HCT116 (cell line): ENCODE results near the gene ARHGAP29. TPM values are rescaled to one million over a fixed set of nuclear protein-coding genes. Genes with fewer than 3 reads are reported as not detected.

Experiments
- ATAC-seq: fragments of 200-7000 bp; cut with Tn5 transposase; 2 replicates; pipeline ENCODE4 v1.9.1; 2020; ENCODE audit warnings: mild to moderate bottlenecking, moderate library complexity
- BruUV-seq: library from RNA; stranded (reverse); fragments of 400-500 nt; replicated peaks from 2 replicates; lab custom pipeline; 2021; lab: Mats Ljungman, UMichigan
- CTCF ChIA-PET: fragments of 300-600 bp; sonication (Branson Sonifier 250); formaldehyde crosslinking; loops from one replicate; lab custom pipeline; 2021; ENCODE audit warnings: antibody characterized with exemption; lab: Charles Lee
- POLR2A ChIA-PET: fragments of 300-600, 350-600 bp; sonication (Branson Sonifier 250); formaldehyde crosslinking; loops from one replicate; lab custom pipeline; 2021; ENCODE audit warnings: antibody characterized with exemption; lab: Charles Lee
- RAD21 ChIA-PET, 2 experiments: fragments of 300-600 bp; sonication (Branson Sonifier 250); formaldehyde crosslinking; loops; one replicate each; lab custom pipeline; 2023; ENCODE audit warnings: low total read pairs in 2 of 2; ENCODE audit not compliant: uncharacterized antibody in 2 of 2, unreplicated experiment in 2 of 2, low non-redundant PET in 1 of 2; lab: Charles Lee
- DNase-seq: peaks from one replicate; pipeline ENCODE4 v3.0.0-alpha.2; 2010; ENCODE audit warnings: low read depth, low spot score
- H2AFZ ChIP-seq: fragments of 200-600 bp; shearing (Covaris generic), sonication (generic); 2 replicates; pipeline ENCODE4 v1.6.1; 2017; ENCODE audit warnings: low read depth, mixed run types, mixed read lengths, antibody characterized with exemption, low read length; ENCODE audit not compliant: poor library complexity, severe bottlenecking
- H3K27ac ChIP-seq: 2 replicates; pipeline ENCODE4 v1.5.1; 2012; ENCODE audit warnings: low read depth, low read length
- H3K27me3 ChIP-seq: fragments of 200-600 bp; sonication (generic); 2 replicates; pipeline ENCODE4 v1.6.1; 2016; ENCODE audit warnings: mixed run types, low read length, mixed read lengths; ENCODE audit not compliant: insufficient read depth
- H3K36me3 ChIP-seq, 2 experiments: fragments of 200-500 bp in 1 of 2; fragments of 200-600 bp in 1 of 2; sonication (Bioruptor generic) in 1 of 2; sonication (generic) in 1 of 2; 2 replicates each; pipeline versions ENCODE4 v1.5.1 to v1.6.1; 2014 to 2016; ENCODE audit warnings: low read length in 2 of 2, inconsistent platforms in 1 of 2, mixed read lengths in 1 of 2, mixed run types in 1 of 2; ENCODE audit not compliant: insufficient read depth in 2 of 2, control insufficient read depth in 1 of 2
- H3K4me1 ChIP-seq, 2 experiments: fragments of 200-600 bp in 1 of 2; sonication (generic) in 1 of 2; 2 replicates each; pipeline versions ENCODE4 v1.5.1 to v1.6.1; 2012 to 2017; ENCODE audit warnings: low read length in 2 of 2, inconsistent platforms in 1 of 2, mild to moderate bottlenecking in 1 of 2, mixed read lengths in 1 of 2, mixed run types in 1 of 2, moderate library complexity in 1 of 2; ENCODE audit not compliant: insufficient read depth in 2 of 2, control insufficient read depth in 1 of 2
- H3K4me2 ChIP-seq: fragments of 200-600 bp; sonication (generic); 2 replicates; pipeline ENCODE4 v1.6.1; 2017; ENCODE audit warnings: mixed run types, low read length, mixed read lengths
- H3K4me3 ChIP-seq, 2 experiments: fragments of 200-600 bp in 1 of 2; sonication (generic) in 1 of 2; replicated peaks in 1 of 2; 2 replicates each; pipeline ENCODE4 v1.5.1; 2011 to 2016; ENCODE audit warnings: low read length in 2 of 2, control low read depth in 1 of 2, low read depth in 1 of 2, mild to moderate bottlenecking in 1 of 2, mixed read lengths in 1 of 2, mixed run types in 1 of 2
- H3K79me2 ChIP-seq: fragments of 200-600 bp; sonication (generic); 2 replicates; pipeline ENCODE4 v1.6.1; 2017; ENCODE audit warnings: mild to moderate bottlenecking, mixed run types, low read length, moderate library complexity, mixed read lengths; ENCODE audit not compliant: insufficient read depth
- H3K9ac ChIP-seq: fragments of 200-600 bp; sonication (generic); 2 replicates; pipeline ENCODE4 v1.6.1; 2016; ENCODE audit warnings: low read length, mixed read lengths
- H3K9me2 ChIP-seq: fragments of 200-600 bp; sonication (generic), shearing (Covaris generic); 2 replicates; pipeline ENCODE4 v1.6.1; 2017; ENCODE audit warnings: mixed run types, mild to moderate bottlenecking, moderate library complexity; ENCODE audit not compliant: insufficient read depth
- H3K9me3 ChIP-seq, 2 experiments: fragments of 200-500 bp in 1 of 2; fragments of 200-600 bp in 1 of 2; sonication (Bioruptor generic) in 1 of 2; sonication (generic) in 1 of 2; 2 replicates each; pipeline ENCODE4 v1.6.1; 2014 to 2017; ENCODE audit warnings: low read length in 2 of 2, mixed read lengths in 2 of 2, inconsistent platforms in 1 of 2, low read depth in 1 of 2, mild to moderate bottlenecking in 1 of 2, mixed run types in 1 of 2, moderate library complexity in 1 of 2; ENCODE audit not compliant: control insufficient read depth in 1 of 2, insufficient read depth in 1 of 2
- H4K20me1 ChIP-seq: fragments of 200-600 bp; sonication (generic), shearing (Covaris generic); 2 replicates; pipeline ENCODE4 v1.6.1; 2017; ENCODE audit warnings: mixed run types, mild to moderate bottlenecking, moderate library complexity; ENCODE audit not compliant: insufficient read depth
- CBX3 ChIP-seq: IDR thresholded peaks from 2 replicates; pipeline ENCODE4 v1.6.1; 2012; ENCODE audit warnings: low read depth
- CEBPB ChIP-seq: IDR thresholded peaks from 2 replicates; pipeline ENCODE4 v1.6.1; 2012; ENCODE audit warnings: low read depth
- EZH2phosphoT487 ChIP-seq: fragments of 200-600 bp; IDR thresholded peaks from 2 replicates; pipeline ENCODE4 v1.6.1; 2018; ENCODE audit warnings: antibody characterized with exemption, borderline replicate concordance
- FOSL1 ChIP-seq: IDR thresholded peaks from 2 replicates; pipeline ENCODE4 v1.6.1; 2012; ENCODE audit warnings: low read depth
- JUND ChIP-seq: IDR thresholded peaks from 2 replicates; pipeline ENCODE4 v1.6.1; 2012
- POLR2AphosphoS5 ChIP-seq: IDR thresholded peaks from 2 replicates; pipeline ENCODE4 v1.6.1; 2011; ENCODE audit warnings: mild to moderate bottlenecking, low read depth, low read length, moderate library complexity
- SIN3A ChIP-seq: IDR thresholded peaks from 2 replicates; pipeline ENCODE4 v1.6.1; 2012; ENCODE audit warnings: low read depth
- YY1 ChIP-seq: IDR thresholded peaks from 2 replicates; pipeline ENCODE4 v1.6.1; 2011; ENCODE audit warnings: low read length, low read depth, moderate library complexity, mild to moderate bottlenecking; ENCODE audit not compliant: insufficient replicate concordance; ENCODE audit errors: extremely low read depth
- intact Hi-C: fragments of 100-400 bp; cut with micrococcal nuclease; formaldehyde crosslinking; loops from 2 replicates; pipeline ENCODE4 v1.10.0; 2022
- total RNA-seq: library from RNA; stranded (reverse); gene quantifications from one replicate; pipeline ENCODE4 v1.2.1, GENCODE V29; 2021; ENCODE audit not compliant: unreplicated experiment
- TF ChIP-seq, protein P1 (sequence below): IDR thresholded peaks from 2 replicates; pipeline ENCODE4 v1.6.1; 2012
- TF ChIP-seq, protein P2 (sequence below), 3 experiments: fragments of 200-600 bp in 1 of 3; sonication (generic) in 1 of 3; IDR thresholded peaks in 2 of 3; conservative IDR thresholded peaks in 1 of 3; 2 replicates each; pipeline ENCODE4 v1.5.1; 2012 to 2017; ENCODE audit warnings: low read depth in 2 of 3, low read length in 2 of 3, antibody characterized with exemption in 1 of 3, borderline replicate concordance in 1 of 3, control low read depth in 1 of 3, mild to moderate bottlenecking in 1 of 3, mixed read lengths in 1 of 3, mixed run types in 1 of 3, moderate library complexity in 1 of 3; ENCODE audit not compliant: insufficient read depth in 1 of 3
- TF ChIP-seq, protein P3 (sequence below): IDR thresholded peaks from 2 replicates; pipeline ENCODE4 v1.6.1; 2012
- TF ChIP-seq, protein P4 (sequence below): IDR thresholded peaks from 2 replicates; pipeline ENCODE4 v1.6.1; 2011; ENCODE audit warnings: mild to moderate bottlenecking, low read length, moderate library complexity; ENCODE audit not compliant: insufficient replicate concordance; ENCODE audit errors: extremely low read depth

ARHGAP29 gene
- total RNA-seq, 1 experiment from 2014 or later: 128 TPM

DNA sequence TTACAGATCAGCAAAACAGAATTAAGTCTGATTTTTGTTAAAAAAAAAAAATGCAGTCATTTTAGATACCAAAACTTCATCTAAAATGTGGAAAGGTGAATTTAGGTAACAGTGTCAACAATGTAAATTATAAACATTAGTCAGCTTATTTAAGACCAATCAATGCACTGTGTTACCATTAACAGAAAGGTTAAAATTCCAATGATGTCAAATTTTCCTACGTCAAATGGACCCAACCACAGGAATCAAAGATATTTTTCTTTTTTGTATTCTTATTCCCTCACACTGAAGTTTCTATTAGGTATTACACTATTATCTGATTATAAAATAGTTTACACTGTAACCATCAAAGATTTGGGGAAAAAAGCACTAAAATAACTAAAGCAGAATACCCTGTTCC, 6.5 kb downstream of the ARHGAP29 start:
- Histone ChIP-seq H2AFZ (no peak overlapping the region), H3K4me2 (no peak overlapping the region), H3K27me3 (no peaks in the 10 kb centered on the region), H3K9ac (no peak overlapping the region), H3K4me3 (no peak overlapping the region), H3K9me3 (no peaks in the 10 kb centered on the region), H3K4me1 (peaks cover 44 to 76% of the 10 kb centered on the region in 2 experiments), H3K27ac (peak overlapping the region; percentile 14; the same call in 1 of the 2 replicates), H3K79me2 (peaks cover 100% of the 10 kb centered on the region), H3K9me2 (no peaks in the 10 kb centered on the region), H4K20me1 (peaks cover 39% of the 10 kb centered on the region; the same call in 1 of the 2 replicates), H3K36me3 (peaks cover 7 to 9% of the 10 kb centered on the region in 2 experiments; a peak in 3 of 4 replicates)
- CTCF ChIA-PET: interaction anchor here (1.4 kb wide), 1 partner anchor 105 kb away, joined by 6 read pairs; no protein-coding TSS in a partner anchor
- RAD21 ChIA-PET: no interaction called here
- DNase-seq (no peak), ATAC-seq (no peak)
- intact Hi-C loops: no loop called here
- no TSS peak for BruUV-seq
- no peak for TF ChIP-seq JUND
- no peak for TF ChIP-seq CBX3
- no peak for TF ChIP-seq FOSL1
- TF ChIP-seq, protein P1, sequence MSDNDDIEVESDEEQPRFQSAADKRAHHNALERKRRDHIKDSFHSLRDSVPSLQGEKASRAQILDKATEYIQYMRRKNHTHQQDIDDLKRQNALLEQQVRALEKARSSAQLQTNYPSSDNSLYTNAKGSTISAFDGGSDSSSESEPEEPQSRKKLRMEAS: no peak
- TF ChIP-seq, protein P2, sequence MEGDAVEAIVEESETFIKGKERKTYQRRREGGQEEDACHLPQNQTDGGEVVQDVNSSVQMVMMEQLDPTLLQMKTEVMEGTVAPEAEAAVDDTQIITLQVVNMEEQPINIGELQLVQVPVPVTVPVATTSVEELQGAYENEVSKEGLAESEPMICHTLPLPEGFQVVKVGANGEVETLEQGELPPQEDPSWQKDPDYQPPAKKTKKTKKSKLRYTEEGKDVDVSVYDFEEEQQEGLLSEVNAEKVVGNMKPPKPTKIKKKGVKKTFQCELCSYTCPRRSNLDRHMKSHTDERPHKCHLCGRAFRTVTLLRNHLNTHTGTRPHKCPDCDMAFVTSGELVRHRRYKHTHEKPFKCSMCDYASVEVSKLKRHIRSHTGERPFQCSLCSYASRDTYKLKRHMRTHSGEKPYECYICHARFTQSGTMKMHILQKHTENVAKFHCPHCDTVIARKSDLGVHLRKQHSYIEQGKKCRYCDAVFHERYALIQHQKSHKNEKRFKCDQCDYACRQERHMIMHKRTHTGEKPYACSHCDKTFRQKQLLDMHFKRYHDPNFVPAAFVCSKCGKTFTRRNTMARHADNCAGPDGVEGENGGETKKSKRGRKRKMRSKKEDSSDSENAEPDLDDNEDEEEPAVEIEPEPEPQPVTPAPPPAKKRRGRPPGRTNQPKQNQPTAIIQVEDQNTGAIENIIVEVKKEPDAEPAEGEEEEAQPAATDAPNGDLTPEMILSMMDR (IDR thresholded peaks at IDR 0.05 in 2 of 3, conservative IDR thresholded peaks at IDR 0.05 in 1 of 3; ENCODE audit: borderline replicate concordance in 1 of 3, insufficient read depth in 1 of 3, low read depth in 2 of 3, low read length in 2 of 3): no peak
- TF ChIP-seq POLR2AphosphoS5: no peak
- TF ChIP-seq, protein P3, sequence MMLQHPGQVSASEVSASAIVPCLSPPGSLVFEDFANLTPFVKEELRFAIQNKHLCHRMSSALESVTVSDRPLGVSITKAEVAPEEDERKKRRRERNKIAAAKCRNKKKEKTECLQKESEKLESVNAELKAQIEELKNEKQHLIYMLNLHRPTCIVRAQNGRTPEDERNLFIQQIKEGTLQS: no peak
- no peak for TF ChIP-seq YY1
- TF ChIP-seq EZH2phosphoT487: no peak
- TF ChIP-seq, protein P4, sequence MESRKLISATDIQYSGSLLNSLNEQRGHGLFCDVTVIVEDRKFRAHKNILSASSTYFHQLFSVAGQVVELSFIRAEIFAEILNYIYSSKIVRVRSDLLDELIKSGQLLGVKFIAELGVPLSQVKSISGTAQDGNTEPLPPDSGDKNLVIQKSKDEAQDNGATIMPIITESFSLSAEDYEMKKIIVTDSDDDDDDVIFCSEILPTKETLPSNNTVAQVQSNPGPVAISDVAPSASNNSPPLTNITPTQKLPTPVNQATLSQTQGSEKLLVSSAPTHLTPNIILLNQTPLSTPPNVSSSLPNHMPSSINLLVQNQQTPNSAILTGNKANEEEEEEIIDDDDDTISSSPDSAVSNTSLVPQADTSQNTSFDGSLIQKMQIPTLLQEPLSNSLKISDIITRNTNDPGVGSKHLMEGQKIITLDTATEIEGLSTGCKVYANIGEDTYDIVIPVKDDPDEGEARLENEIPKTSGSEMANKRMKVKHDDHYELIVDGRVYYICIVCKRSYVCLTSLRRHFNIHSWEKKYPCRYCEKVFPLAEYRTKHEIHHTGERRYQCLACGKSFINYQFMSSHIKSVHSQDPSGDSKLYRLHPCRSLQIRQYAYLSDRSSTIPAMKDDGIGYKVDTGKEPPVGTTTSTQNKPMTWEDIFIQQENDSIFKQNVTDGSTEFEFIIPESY: no peak
- no peak for TF ChIP-seq CEBPB
- no peak for TF ChIP-seq SIN3A
- POLR2A ChIA-PET: no interaction called here
